ENCODE measurements around the gene ACTR3. TPM values are rescaled to one million over a fixed set of nuclear protein-coding genes. Genes with fewer than 3 reads are reported as not detected.
"Not testable (repeated sequence)": the region's sequence is repeated elsewhere in the genome, so short reads cannot be mapped to it uniquely, and the experiment has no call there.

Gene ACTR3
- total RNA-seq (ENCODE audit: insufficient read depth, low replicate concordance): 138 TPM

DNA sequence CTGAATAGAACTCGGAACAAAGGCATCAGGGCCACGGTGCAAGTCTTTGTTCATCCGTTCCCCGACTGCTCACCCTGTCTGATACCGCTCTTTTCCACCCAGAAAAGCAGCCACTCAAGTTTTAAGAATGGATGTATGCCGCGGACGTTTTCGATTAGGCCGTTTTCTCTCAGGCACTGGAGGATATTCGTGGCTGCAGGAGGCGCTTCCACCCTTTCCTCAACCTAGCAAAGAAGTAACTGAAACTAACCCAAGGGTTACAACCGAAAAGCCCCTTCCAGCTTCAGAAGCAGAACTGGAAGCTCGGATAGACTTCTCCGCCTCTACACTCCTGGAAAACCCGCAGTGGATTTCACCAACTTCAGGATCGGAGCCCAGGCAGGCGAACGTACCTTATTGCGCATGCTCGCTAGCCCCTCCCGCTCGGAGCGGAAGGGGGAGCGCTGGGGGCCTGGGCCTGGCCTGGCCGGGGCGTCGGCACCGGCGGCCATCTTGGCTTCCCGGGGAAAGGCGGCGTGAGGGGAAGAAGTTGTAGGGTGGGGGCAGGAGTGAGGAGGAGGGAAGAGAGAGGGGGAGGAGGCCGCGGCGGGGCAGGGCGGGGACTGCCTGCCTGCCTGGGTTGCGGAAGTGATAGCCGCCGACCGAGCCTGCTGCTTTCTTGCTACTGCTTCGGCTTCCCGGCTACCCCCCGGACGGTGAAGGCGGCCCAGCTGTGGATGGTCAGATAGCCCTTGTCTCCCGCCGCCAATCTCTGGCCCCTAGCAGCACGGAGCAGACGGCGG, at the start of gene ACTR3:
TSS of gene ACTR3 (plus strand) at position 619 of the 782 bp plus-strand sequence. CDS start 191 bp downstream, outside the sequence.
- DNase-seq (ENCODE audit: low spot score): peak; percentile 100

DNA sequence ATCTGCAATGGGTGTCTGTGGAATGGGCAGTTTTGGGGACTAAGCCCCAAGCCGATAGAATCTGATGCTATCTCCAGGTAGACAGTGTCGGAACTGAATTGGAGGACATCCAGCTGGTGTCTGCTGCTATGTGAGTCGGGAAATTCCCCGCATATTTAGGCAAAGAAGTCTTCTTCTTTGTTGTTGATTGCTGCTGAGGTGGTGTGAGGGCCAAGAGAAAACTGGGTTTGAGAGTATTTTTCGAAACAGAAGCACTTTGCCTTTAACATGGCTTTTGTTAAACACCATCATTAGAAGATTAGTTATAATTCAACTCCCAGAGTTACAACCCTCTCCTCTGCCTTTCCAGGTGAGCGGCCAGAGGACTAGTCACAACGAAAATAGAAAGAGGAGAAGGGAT, 49.4 kb upstream of the ACTR3 start:
- DNase-seq (ENCODE audit: low spot score): no peak

DNA sequence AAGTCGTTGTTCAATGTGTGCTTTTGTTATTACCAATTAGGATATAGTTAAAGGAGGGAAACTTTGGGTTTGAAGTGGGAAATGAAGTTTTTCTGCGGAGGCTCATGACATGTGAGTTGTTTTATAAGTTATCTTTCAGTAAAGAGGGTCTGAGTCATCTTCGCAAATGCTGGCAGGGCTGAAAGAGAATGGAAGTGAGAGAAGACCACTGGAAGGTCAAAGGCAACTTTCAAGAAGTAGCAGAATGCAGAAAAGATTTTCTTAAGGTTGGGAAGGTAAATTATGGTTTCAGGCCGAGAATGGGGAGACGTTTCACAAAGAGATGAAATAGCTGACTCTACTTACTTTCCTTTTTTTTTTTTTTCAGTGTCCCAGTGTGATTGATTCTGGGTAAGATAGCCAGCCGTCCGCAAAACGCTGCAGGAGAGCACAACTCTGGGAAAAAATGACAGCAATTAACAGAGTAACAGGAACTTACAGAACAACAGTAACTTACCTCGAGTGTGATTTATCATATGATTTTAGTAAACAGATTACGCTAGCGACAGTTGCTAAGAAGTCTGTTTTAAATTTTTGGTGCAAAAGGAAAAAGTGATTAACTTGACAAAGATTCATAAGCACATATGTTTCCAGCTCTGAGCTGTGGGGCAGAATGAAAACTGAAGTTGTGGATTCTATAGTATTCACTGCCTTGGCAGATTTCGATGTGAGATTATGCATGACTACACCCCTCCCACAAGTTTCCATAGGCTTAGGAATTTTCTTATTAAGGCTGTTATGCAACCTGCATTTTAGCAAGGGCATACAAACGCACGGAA, 46.8 kb upstream of the ACTR3 start:
- DNase-seq (ENCODE audit: low spot score): peak; percentile 75

DNA sequence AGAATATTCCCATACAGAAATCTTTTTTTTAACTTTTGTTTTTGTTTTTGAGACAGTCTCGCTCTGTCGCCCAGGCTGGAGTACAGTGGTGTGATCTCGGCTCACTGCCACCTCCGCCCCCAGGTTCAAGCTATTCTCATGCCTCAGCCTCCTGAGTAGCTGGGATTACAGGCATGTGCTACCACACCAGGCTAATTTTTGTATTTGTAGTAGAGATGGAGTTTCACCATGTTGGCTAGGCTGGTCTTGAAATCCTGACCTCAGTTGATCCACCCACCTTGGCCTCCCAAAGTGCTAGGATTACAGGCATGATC, 46.2 kb upstream of the ACTR3 start:
- DNase-seq (ENCODE audit: low spot score): not testable (repeated sequence)

DNA sequence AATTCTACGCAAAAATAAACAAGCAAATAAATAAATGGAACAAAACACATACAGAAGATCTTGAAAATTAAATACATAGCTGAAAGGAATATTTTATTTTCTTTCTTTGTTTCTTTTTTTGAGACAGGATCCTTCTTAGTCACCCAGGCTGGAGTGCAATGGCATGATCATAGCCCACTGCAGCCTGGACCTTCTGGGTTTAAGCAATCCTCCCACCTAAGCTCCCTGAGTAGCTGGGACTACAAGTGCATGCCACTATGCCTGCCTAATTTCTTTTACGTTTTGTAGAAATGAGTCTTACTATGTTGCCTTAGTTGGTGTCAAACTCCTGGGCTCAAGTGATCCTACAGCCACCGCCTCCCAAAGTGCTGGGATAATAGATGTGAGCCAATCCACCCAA, 44.6 kb upstream of the ACTR3 start:
- no peak for DNase-seq (ENCODE audit: low spot score)

DNA sequence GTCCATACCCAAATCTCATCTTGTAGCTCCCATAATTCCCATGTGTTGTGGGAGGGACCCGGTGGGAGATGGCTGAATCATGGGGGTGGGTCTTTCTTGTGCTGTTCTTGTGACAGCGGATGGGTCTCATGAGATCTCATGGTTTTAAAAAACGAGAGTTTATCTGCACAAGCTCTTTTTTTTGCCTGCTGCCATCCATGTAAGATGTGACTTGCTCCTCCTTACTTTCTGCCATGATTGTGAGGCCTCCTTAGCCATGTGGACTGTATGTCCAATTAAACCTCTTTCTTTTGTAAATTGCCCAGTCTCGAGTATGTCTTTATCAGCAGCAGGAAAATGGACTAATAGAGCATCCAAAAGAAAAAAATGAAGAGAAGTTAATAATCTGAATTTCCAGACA, 44.1 kb upstream of the ACTR3 start:
- DNase-seq (ENCODE audit: low spot score): not testable (repeated sequence)

DNA sequence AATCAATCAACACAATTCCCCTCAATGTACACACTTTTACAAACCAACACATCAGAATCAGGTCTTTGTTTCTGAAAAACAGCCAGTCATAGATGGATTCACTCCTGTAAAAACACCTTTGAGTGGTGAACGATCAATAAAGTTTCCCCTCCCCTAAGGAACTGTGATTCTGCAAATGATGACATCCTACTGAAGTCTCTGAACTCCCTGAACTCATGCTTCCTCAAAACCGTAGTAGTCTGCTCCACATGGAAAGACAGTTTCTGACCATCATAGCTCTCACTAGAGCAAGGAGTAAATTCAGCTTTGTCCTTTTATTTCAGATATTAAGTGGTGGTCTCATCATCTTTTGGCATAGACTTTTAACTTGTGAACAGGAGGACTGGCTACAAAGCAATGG, 43.5 kb upstream of the ACTR3 start:
- no peak for DNase-seq (ENCODE audit: low spot score)

DNA sequence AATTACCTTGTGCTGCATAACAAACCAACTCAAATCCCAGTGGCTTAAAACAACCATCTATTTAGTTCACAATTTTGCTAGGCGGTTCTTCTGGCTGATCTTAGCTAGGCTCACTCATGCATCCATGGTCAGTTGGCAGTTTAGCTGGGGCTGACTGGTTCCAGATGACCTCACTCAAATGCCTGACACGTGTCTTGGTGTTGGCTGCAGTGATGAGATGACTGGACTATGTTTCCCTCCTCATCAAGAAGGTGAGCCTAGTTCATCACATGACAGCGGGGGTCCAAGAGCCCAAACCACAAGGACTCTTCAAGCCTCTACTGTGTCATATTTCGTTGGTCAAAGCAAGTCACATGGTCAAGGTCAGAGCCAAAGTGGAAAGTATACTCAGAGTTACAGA, 42.7 kb upstream of the ACTR3 start:
- no peak for DNase-seq (ENCODE audit: low spot score)

DNA sequence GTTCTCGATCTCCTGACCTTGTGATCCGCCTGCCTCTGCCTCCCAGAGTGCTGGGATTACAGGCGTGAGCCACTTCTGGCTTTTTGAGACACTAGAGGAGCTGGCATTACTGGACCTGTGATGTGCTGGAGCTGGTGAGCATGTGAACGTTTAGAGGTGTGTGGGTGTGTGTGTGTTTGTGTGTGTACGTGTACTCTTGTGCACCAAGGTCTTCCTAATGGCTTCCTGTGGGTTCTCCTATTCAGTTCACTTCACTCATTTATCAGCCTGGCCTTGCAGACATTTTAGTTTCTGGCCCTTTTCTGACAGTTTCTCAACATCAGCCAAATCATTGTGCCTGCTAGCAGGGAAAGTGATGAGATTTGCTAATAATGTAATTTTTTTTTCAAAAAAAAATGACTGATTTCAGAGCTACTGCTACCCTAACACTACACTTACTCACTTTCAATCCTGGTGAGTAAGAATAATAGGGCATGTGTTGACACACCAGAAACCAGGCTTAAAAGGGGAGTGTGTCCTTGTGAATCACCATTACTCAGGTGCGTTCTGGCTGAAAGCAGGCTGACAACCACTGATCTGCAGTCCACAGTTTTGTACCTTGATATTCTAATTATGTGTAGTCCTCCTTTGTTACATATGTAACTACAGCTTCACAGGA, 41.0 kb upstream of the ACTR3 start:
- no peak for DNase-seq (ENCODE audit: low spot score)

DNA sequence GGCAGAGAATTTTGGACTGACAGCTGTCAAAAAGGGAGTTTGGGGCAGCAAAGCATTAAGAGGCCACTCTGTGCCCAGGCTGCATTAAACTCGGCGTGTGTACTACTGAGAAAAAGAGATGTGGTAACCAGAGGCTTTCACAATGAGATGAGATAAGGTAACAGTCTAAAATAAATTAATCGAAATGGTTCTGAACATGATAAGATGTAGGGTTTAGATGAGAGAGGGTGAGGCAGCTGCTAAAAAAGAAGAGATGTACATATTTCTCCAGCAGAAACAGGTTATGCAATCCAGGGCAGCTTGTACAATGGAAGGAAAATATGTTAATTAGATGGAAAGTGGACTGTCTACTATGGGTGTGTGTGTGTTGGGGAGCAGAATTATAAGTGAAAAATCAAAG, 39.2 kb upstream of the ACTR3 start:
- no peak for DNase-seq (ENCODE audit: low spot score)

DNA sequence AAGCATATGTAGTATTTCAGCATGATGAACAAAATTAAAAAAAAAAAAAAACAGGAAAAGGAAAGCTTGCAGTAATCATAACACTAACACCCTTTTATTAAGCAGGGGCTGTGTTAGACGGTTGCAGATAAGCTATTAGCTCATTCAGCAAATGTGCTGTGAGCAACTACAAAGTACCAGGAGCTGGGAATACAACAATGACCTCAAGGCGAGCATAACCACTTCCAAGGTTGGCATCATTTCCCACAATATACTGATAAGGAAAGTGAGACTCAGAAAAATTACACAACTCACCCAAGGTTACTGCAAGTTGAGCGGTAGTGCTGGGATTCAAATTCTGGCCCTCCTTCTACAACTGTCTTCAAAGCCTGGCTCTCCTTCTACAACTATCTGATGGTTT, 38.2 kb upstream of the ACTR3 start:
- DNase-seq (ENCODE audit: low spot score): no peak

DNA sequence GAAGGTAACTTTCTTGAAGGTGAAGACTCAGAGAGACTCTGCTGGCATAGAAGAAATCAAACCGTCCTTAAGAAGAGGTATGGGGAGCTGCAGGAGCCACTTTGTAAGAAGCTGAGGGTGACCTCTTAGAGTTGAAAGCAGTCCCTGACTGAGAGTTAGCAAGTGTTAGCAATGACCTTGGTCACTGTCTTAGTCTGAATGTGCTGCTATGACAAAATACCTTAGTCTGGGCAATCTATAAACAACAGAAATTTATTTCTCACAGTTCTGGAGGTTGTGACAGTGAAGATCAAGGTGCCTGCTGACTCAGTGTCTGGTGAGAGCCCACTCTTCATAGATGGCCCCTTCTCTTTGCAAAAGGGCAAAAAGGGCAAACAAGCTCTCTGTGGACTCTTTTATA, 35.7 kb upstream of the ACTR3 start:
- DNase-seq (ENCODE audit: low spot score): no peak

DNA sequence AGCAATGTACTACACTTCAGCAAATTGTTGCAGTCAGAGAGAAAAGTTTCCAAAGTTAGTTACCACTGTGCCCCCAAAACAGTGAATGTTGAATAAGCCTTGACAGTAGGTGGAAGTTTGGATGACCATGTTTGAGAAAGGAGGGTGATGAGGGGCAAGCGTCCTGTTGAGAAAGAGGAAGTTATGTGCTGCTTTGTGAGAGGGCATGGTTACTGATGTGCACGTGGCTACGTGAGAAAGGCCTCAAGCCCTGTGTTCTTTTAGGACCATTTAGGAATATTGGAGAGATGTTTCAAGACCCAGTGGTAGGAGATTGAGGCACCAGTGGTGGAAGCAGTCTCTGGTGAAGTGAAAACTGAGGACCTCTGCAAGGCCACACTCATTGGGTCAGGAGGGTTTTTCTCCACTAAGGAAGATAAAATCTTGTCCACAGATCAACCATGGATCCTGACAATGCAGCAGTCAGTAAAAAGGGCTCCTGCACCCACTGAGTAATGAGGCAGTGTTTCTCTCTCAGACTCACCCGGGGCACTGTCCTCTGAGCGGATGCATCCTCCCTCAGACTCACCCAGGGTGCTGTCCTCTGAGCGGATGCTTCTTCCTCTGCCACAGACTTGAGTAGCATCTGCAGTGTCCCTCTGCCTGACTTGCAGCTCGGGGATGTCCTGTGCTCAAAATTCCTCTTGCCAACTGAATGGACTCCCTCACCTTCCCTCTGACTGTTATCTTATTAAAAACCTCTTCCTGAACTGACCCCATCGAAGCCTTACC, 34.7 kb upstream of the ACTR3 start:
- no peak for DNase-seq (ENCODE audit: low spot score)

DNA sequence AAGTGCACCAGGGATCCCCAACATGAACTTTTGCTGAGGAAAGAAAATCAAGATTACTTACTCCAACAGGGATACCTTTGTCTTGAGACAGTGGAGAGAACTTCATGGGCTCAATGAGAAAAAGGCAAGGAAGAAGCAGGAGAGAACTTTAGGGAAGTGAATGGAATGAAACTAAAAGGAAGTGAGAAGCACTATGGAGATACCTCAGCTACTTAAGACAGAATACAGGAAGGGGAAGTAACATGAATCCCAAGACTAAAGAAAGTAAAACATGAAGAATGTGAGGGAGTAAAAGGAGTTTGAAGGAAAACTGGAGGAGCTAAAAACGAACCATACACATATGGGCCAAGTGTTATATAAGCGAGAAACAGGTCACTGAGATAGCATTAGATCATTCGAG, 32.4 kb upstream of the ACTR3 start:
- DNase-seq (ENCODE audit: low spot score): no peak

DNA sequence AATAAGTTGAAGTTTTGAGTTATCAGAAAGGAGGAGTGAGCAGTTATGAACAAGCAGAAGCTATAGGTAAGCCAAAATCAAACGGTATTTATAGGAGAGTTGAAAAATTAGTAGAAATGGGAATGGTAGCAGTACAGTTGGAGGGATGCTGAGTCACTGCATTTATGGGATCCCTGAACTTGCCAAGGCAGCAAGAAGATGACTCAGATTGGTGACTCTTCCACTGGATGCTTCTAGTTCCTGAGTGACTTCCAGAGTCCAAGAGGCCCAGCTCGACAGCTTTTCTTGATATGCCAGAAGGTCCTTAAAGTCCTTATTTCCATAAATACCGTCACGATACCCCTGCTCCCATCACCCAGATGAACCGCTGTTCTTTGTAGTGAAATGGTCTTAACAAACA, 31.1 kb upstream of the ACTR3 start:
- DNase-seq (ENCODE audit: low spot score): no peak

DNA sequence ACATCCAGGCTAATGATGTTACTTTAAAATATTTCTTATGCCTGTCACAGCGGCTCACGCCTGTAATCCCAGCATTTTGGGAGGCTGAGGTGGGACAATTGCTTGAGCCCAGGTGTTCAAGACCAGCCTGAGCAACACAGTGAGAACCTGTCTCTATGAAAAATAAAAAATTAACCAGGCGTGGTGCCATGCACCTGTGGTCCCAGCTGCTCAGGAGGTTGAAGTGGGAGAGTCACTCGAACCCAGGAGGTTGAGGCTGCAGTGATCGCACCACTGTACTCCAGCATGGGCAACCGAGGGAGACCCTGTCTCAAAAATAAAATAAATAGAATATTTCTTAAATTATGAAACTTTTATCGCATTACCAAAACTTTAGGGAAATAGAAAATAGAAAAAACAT, 28.1 kb upstream of the ACTR3 start:
- no peak for DNase-seq (ENCODE audit: low spot score)

DNA sequence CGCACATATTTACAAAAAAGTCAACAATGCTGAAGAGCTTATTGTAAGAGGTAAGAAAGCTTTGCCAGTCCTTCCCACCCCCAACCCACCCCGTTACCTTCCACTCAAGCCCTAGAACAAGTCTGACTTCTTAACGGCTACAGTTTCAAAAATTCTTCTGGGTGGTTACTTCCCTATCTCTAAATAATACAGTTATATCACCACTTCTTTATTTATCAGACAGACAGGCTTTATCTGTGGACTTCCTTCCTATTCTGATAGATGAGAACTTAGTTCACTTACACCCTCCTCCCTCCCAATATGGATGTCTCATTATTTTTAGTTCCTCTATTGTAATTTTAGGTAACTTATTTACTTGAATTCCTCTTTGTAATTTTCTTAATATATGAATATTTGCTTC, 26.7 kb upstream of the ACTR3 start:
- no peak for DNase-seq (ENCODE audit: low spot score)

DNA sequence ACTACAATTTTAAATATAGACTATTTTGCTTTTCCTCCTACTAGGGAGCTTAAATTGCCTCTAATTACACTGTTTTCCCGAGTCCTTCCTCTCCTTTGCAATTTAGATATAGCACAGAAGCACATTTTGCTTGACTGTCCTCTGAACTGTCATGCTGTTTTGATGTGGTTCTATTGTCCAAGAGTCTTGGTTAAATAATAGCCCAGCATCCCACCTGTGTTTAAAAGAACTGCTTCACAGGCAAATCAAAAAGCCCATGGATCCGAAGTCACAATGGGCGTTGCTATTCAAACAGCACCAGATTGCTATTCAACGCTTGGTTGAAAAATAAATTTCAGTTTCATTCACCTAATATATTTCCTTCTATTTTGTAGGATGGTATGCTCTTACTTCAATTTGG, 22.3 kb upstream of the ACTR3 start:
- DNase-seq (ENCODE audit: low spot score): no peak

DNA sequence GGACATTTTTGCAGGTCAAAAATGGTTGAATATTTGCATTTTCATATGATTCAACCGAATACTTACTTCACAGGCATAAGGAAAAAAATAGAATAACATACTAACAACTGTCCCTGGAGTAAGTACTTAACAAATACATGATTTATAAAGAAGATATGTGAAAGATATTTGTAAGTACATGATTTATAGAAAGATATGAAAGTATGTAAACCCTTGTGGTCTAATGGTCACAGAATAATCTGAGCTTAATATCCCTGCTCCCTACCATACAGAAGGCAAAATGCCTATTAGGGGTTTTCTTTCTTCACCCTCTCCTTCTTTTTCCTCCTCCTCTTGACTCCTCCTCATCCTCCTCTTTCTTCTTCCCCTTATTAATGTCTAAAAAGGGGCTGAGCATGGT, 20.6 kb upstream of the ACTR3 start:
- no peak for DNase-seq (ENCODE audit: low spot score)

DNA sequence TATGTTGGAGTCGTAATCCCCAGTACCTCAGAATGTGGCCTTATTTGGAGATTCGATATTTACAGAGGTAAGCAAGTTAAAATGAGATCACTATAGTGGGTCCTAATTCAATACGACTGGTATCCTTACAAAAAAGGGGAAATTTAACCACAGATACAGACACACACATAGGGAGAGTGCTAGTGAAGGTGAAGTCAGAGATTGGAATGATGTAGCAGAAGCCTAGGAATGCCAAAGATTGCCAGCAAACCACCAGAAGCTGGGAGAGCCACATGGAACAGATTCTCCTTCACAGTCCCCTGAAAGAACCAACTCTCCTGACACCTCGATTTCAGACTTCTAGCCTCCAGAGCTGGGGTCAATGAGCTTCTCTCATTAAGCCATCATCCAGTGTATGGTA, 17.7 kb upstream of the ACTR3 start:
- DNase-seq (ENCODE audit: low spot score): no peak

DNA sequence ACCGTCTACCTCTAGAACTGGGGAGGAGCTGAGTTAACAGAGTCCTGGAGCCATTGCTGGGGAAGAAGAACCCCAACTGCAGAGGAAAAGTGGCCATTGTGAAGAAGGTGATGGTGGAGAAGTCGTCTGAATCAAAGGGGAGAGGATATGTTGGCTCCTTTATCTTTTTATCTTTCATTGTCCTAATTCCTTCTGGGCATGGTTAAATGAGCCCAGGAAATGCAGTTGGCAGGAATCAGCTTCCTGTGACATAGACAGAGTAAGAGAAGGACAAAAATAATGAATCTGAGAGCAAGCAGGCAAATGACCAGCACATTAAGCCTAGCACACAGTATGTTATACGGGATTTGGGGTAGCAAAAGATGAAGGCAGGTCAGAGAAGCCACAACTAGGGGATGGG, 16.0 kb upstream of the ACTR3 start:
- no peak for DNase-seq (ENCODE audit: low spot score)

DNA sequence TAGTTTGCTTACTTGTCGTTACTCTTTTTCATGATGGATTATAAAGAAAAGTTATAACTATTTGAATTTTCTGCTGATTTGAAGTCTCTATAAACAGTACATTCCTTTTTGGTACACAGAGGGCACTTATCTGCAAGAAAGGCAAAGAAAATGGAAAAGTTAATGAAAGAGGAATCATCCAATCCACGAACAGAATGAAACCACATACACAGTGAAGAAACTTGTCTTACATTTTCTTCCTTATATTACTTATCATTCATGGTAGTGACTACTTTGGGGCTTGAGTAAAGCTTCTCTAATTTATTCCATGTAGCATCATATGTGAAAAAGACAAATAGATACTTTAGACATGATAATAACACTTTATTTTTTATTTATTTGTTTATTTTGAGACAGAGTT, 14.8 kb upstream of the ACTR3 start:
- DNase-seq (ENCODE audit: low spot score): no peak

All from umbilical cord (tissue), 2 donors.